Uterus (tissue), 4 donors: Measurements from ENCODE around the gene RPL29. TPM values are rescaled to one million over a fixed set of nuclear protein-coding genes. Genes with fewer than 3 reads are reported as not detected.

Experiments
- DNase-seq, 2 donors: peaks; one replicate each; pipeline ENCODE4 v3.0.0-alpha.2; 2019 to 2020
- H3K27ac ChIP-seq, 2 donors: fragments of 200-600 bp; sonication (generic); 1 replicate in 1 of 2; 2 replicates in 1 of 2; pipeline ENCODE4 v1.5.1; 2016 to 2018
- H3K27me3 ChIP-seq, 2 donors: fragments of 200-600 bp; sonication (generic); one replicate each; pipeline ENCODE4 v1.5.1; 2018 to 2019; ENCODE audit warnings: control low read depth in 1 of 2
- H3K36me3 ChIP-seq, 2 donors: fragments of 200-600 bp; sonication (generic); one replicate each; pipeline ENCODE4 v1.5.1; 2019; ENCODE audit warnings: control low read depth in 1 of 2
- H3K4me1 ChIP-seq, 2 donors: fragments of 200-600 bp; sonication (generic); one replicate each; pipeline ENCODE4 v1.5.1; 2018 to 2019; ENCODE audit warnings: control low read depth in 1 of 2
- H3K4me3 ChIP-seq, 2 donors: fragments of 200-600 bp; sonication (generic); 1 replicate in 1 of 2; 2 replicates in 1 of 2; pipeline ENCODE4 v1.5.1; 2018 to 2019; ENCODE audit warnings: mild to moderate bottlenecking in 1 of 2
- H3K9me3 ChIP-seq, 2 donors: fragments of 200-600 bp; sonication (generic); one replicate each; pipeline ENCODE4 v1.5.1; 2019; ENCODE audit warnings: control low read depth in 1 of 2
- CTCF ChIP-seq, 4 experiments: fragments of 200-600 bp in 2 of 4; fragments of 450-650 bp in 2 of 4; sonication (generic) in 2 of 4; IDR thresholded peaks; one replicate each; pipeline ENCODE4 v1.5.1; 2016 to 2019; ENCODE audit warnings: antibody characterized with exemption in 4 of 4, mild to moderate bottlenecking in 2 of 4, moderate library complexity in 1 of 4
- POLR2A ChIP-seq, 2 donors: fragments of 450-650 bp; IDR thresholded peaks; one replicate each; pipeline ENCODE4 v1.6.1; 2016; ENCODE audit warnings: antibody characterized with exemption in 2 of 2, mild to moderate bottlenecking in 1 of 2, moderate library complexity in 1 of 2
- intact Hi-C: fragments of 100-400 bp; cut with DNase I; formaldehyde crosslinking; loops from one replicate; pipeline ENCODE4 v1.15.1; 2023; ENCODE audit warnings: low total_unique reads
- total RNA-seq, 4 donors: library from RNA; depleted of rRNA in 3 of 4; stranded (reverse); fragments of >200 nt in 3 of 4; gene quantifications; one replicate each; pipeline versions ENCODE4 v1.1.0 to v1.2.4, GENCODE V29; 2014 to 2023
- donor health status: DM: yes; HTN: yes; CAD: no.

RPL29 gene
- total RNA-seq, 4 donors from 2014 or later = 696 to 2,362 (median 1,238) TPM

- H3K4me3 ChIP-seq = no peak overlapping the region
- TF ChIP-seq POLR2A (IDR thresholded peaks at IDR 0.05) (no peak), CTCF (IDR thresholded peaks at IDR 0.05) (no peak)
- H3K27ac ChIP-seq = no peak overlapping the region
- no peaks in the 10 kb centered on the region for H3K36me3 ChIP-seq
- peaks cover 0 to 7% of the 10 kb centered on the region in 2 donors for H3K4me1 ChIP-seq
- intact Hi-C loops = loop anchor here (5.0 kb wide), 1 partner anchor 103 kb away; no protein-coding TSS in a partner anchor
- no peak for DNase-seq
- H3K9me3 ChIP-seq = no peaks in the 10 kb centered on the region
- no peaks in the 10 kb centered on the region for H3K27me3 ChIP-seq
Observed at GRCh38 chr3:52013802-52014598, 18.3 kb upstream of the RPL29 start.

GRCh38 chr3:52012699-52013098 lies 17.0 kb upstream of the RPL29 start:
- DNase-seq = no peak
- TF ChIP-seq POLR2A (IDR thresholded peaks at IDR 0.05) (no peak), CTCF (IDR thresholded peaks at IDR 0.05) (no peak)
- H3K27me3 ChIP-seq = no peaks in the 10 kb centered on the region
- H3K9me3 ChIP-seq = no peaks in the 10 kb centered on the region
- no peak overlapping the region for H3K4me3 ChIP-seq
- intact Hi-C loops = loop anchor here (5.0 kb wide), 1 partner anchor 105 kb away; no protein-coding TSS in a partner anchor
- no peak overlapping the region for H3K27ac ChIP-seq
- peaks cover 0 to 7% of the 10 kb centered on the region in 2 donors for H3K4me1 ChIP-seq
- H3K36me3 ChIP-seq = no peaks in the 10 kb centered on the region

- Histone ChIP-seq H3K27me3 (no peaks in the 10 kb centered on the region), H3K27ac (no peak overlapping the region), H3K4me1 (peaks cover 0 to 10% of the 10 kb centered on the region in 2 donors), H3K4me3 (no peak overlapping the region), H3K36me3 (no peaks in the 10 kb centered on the region), H3K9me3 (no peaks in the 10 kb centered on the region)
- TF ChIP-seq POLR2A (IDR thresholded peaks at IDR 0.05) = no peak
- no peak for TF ChIP-seq CTCF (IDR thresholded peaks at IDR 0.05)
- no peak for DNase-seq
- intact Hi-C loops = loop anchor here (5.0 kb wide), 1 partner anchor 107 kb away; no protein-coding TSS in a partner anchor
Observed at GRCh38 chr3:52010431-52010830, 14.7 kb upstream of the RPL29 start.

- H3K27me3 ChIP-seq = no peaks in the 10 kb centered on the region
- H3K27ac ChIP-seq = no peak overlapping the region
- DNase-seq = no peak
- H3K4me1 ChIP-seq = peaks cover 0 to 12% of the 10 kb centered on the region in 2 donors
- no peaks in the 10 kb centered on the region for H3K36me3 ChIP-seq
- no peaks in the 10 kb centered on the region for H3K9me3 ChIP-seq
- intact Hi-C loops = loop anchor here (10.0 kb wide), 1 partner anchor 338 kb away; no protein-coding TSS in a partner anchor
- H3K4me3 ChIP-seq = no peak overlapping the region
- TF ChIP-seq CTCF (IDR thresholded peaks at IDR 0.05) (no peak), POLR2A (IDR thresholded peaks at IDR 0.05) (no peak)
Observed at GRCh38 chr3:52007291-52007690, 11.6 kb upstream of the RPL29 start.

- DNase-seq = no peak
- no peaks in the 10 kb centered on the region for H3K36me3 ChIP-seq
- intact Hi-C loops = loop anchor here (10.0 kb wide), 1 partner anchor 338 kb away; no protein-coding TSS in a partner anchor
- H3K4me1 ChIP-seq = peaks cover 0 to 12% of the 10 kb centered on the region in 2 donors
- H3K27ac ChIP-seq = no peak overlapping the region
- H3K27me3 ChIP-seq = no peaks in the 10 kb centered on the region
- no peaks in the 10 kb centered on the region for H3K9me3 ChIP-seq
- TF ChIP-seq POLR2A (IDR thresholded peaks at IDR 0.05) (no peak), CTCF (IDR thresholded peaks at IDR 0.05) (no peak)
- H3K4me3 ChIP-seq = no peak overlapping the region
Observed at GRCh38 chr3:52006820-52007133, 11.1 kb upstream of the RPL29 start.
